Measurements from ENCODE around the gene REPS2. TPM values are rescaled to one million over a fixed set of nuclear protein-coding genes. Genes with fewer than 3 reads are reported as not detected.

REPS2 gene
- total RNA-seq, 1 donor from 2014 or later = 4.1 TPM

DNA sequence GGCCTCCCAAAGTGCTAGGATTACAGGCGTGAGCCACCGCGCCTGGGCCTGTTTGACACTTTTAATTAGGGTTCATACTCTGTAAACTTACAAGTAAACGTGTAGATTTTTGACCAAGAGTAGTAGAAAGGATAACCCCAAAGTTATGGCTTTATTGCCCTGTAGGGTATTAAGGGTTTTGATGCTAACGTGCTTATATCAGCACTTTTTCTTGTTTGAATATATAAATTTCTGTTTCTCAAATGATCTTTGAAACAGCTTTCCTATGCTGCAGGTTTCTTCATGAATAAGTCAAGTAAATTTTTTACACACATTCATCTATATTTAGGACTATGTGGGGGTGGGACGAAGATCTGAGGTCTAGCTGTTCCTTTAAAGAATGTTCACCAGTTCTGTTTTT, 29.3 kb upstream of the REPS2 start:
- H3K9me3 ChIP-seq (ENCODE audit: low read depth) = no peaks in the 10 kb centered on the region
- no peaks in the 10 kb centered on the region for H3K4me1 ChIP-seq
- H3K4me3 ChIP-seq = no peak overlapping the region
- TF ChIP-seq, protein P1, sequence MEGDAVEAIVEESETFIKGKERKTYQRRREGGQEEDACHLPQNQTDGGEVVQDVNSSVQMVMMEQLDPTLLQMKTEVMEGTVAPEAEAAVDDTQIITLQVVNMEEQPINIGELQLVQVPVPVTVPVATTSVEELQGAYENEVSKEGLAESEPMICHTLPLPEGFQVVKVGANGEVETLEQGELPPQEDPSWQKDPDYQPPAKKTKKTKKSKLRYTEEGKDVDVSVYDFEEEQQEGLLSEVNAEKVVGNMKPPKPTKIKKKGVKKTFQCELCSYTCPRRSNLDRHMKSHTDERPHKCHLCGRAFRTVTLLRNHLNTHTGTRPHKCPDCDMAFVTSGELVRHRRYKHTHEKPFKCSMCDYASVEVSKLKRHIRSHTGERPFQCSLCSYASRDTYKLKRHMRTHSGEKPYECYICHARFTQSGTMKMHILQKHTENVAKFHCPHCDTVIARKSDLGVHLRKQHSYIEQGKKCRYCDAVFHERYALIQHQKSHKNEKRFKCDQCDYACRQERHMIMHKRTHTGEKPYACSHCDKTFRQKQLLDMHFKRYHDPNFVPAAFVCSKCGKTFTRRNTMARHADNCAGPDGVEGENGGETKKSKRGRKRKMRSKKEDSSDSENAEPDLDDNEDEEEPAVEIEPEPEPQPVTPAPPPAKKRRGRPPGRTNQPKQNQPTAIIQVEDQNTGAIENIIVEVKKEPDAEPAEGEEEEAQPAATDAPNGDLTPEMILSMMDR (IDR thresholded peaks at IDR 0.05) = no peak
- TF ChIP-seq EZH2phosphoT487 (IDR thresholded peaks at IDR 0.05) (no peak), EZH2 (IDR thresholded peaks at IDR 0.05) (no peak)
- no peak overlapping the region for H3K4me3 Mint-ChIP-seq
- H3K4me2 ChIP-seq = no peak overlapping the region
- H3K27me3 Mint-ChIP-seq (ENCODE audit: insufficient read depth, low read depth) = peaks cover 2% of the 10 kb centered on the region
- no peaks in the 10 kb centered on the region for H3K79me2 ChIP-seq (ENCODE audit: low read depth)
- no peaks in the 10 kb centered on the region for H3K36me3 ChIP-seq
- no peaks in the 10 kb centered on the region for H3K9me3 Mint-ChIP-seq
- no peaks in the 10 kb centered on the region for H4K20me1 ChIP-seq (ENCODE audit: low read depth)
- H3K4me1 Mint-ChIP-seq = no peaks in the 10 kb centered on the region
- no peak overlapping the region for H3K9ac ChIP-seq
- H3K27ac Mint-ChIP-seq = no peak overlapping the region
- no peak overlapping the region for H2AFZ ChIP-seq (replicated peaks)
- no peaks in the 10 kb centered on the region for H3F3A ChIP-seq (ENCODE audit: low read depth)
- H3K27me3 ChIP-seq = no peaks in the 10 kb centered on the region
- no peak for DNase-seq (ENCODE audit: low spot score)
- H3K27ac ChIP-seq = no peak overlapping the region
- no peaks in the 10 kb centered on the region for H3K36me3 Mint-ChIP-seq

DNA sequence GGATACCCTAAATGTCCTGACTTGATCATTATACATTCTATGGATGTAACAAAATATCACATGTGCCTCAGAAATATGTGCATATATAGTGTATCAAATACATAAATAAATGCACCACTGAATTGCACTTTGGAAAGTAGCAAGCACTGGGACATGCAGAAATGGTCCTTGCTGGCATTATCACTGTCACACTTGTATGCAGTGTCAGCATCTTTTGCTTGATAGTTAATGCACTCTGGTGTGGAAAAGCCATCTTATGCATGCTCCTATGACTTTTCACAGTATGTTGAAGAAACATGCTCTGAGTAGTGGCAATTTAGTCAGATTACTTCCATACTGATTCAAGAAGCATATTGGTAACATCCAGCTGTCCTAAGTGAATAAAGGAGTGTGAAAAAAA, 27.5 kb upstream of the REPS2 start:
- no peak overlapping the region for H3K27ac Mint-ChIP-seq
- no peaks in the 10 kb centered on the region for H3K4me1 Mint-ChIP-seq
- no peak overlapping the region for H3K4me2 ChIP-seq
- DNase-seq (ENCODE audit: low spot score) = no peak
- H3K4me3 ChIP-seq = no peak overlapping the region
- H3K27me3 Mint-ChIP-seq (ENCODE audit: insufficient read depth, low read depth) = peaks cover 2% of the 10 kb centered on the region
- no peak overlapping the region for H2AFZ ChIP-seq (replicated peaks)
- no peaks in the 10 kb centered on the region for H3K36me3 ChIP-seq
- no peak overlapping the region for H3K27ac ChIP-seq
- no peaks in the 10 kb centered on the region for H3K4me1 ChIP-seq
- H4K20me1 ChIP-seq (ENCODE audit: low read depth) = no peaks in the 10 kb centered on the region
- no peaks in the 10 kb centered on the region for H3F3A ChIP-seq (ENCODE audit: low read depth)
- TF ChIP-seq, protein P1 (IDR thresholded peaks at IDR 0.05) = no peak
- TF ChIP-seq EZH2 (IDR thresholded peaks at IDR 0.05) (no peak), EZH2phosphoT487 (IDR thresholded peaks at IDR 0.05) (no peak)
- no peaks in the 10 kb centered on the region for H3K27me3 ChIP-seq
- H3K79me2 ChIP-seq (ENCODE audit: low read depth) = no peaks in the 10 kb centered on the region
- H3K9me3 Mint-ChIP-seq = no peaks in the 10 kb centered on the region
- no peaks in the 10 kb centered on the region for H3K9me3 ChIP-seq (ENCODE audit: low read depth)
- no peak overlapping the region for H3K9ac ChIP-seq
- H3K36me3 Mint-ChIP-seq = no peaks in the 10 kb centered on the region
- H3K4me3 Mint-ChIP-seq = no peak overlapping the region

DNA sequence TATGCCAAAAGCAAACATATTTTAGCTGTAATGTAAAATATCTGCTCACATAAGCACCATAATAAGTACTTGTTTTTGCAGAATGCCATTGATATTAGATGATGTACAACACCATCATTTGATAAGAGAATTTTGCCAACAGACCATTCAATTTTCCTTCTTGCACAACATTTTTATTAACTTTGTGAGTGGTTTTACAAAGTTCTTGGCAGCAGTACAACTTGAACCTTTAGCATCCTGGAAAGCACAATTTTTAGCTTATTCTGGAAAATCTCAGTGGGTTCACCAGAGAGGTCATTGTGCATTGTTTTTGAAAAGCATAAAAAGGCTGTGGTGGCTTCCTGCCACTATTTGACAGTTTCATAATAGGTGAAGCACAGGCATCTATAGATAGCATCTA, 26.4 kb upstream of the REPS2 start:
- Histone ChIP-seq H3K9me3 (ENCODE audit: low read depth) (no peaks in the 10 kb centered on the region), H3K9ac (no peak overlapping the region), H3K27me3 (no peaks in the 10 kb centered on the region), H3K4me3 (no peak overlapping the region), H3K36me3 (no peaks in the 10 kb centered on the region), H3F3A (ENCODE audit: low read depth) (no peaks in the 10 kb centered on the region), H3K4me2 (no peak overlapping the region), H3K27ac (no peak overlapping the region), H3K79me2 (ENCODE audit: low read depth) (no peaks in the 10 kb centered on the region), H2AFZ (replicated peaks) (no peak overlapping the region), H3K4me1 (no peaks in the 10 kb centered on the region), H4K20me1 (ENCODE audit: low read depth) (no peaks in the 10 kb centered on the region)
- no peak overlapping the region for H3K4me3 Mint-ChIP-seq
- H3K27me3 Mint-ChIP-seq (ENCODE audit: insufficient read depth, low read depth) = peaks cover 2% of the 10 kb centered on the region
- H3K4me1 Mint-ChIP-seq = no peaks in the 10 kb centered on the region
- H3K27ac Mint-ChIP-seq = no peak overlapping the region
- H3K36me3 Mint-ChIP-seq = no peaks in the 10 kb centered on the region
- TF ChIP-seq EZH2 (IDR thresholded peaks at IDR 0.05) = no peak
- TF ChIP-seq EZH2phosphoT487 (IDR thresholded peaks at IDR 0.05) = no peak
- TF ChIP-seq, protein P1 (IDR thresholded peaks at IDR 0.05) = no peak
- DNase-seq (ENCODE audit: low spot score) = no peak
- peaks cover 4% of the 10 kb centered on the region for H3K9me3 Mint-ChIP-seq
